Stimulated activated CD8-positive, alpha-beta memory T cell treated with anti-CD3 and anti-CD28 coated beads, Interleukin-12 subunit alpha, Interleukin-12 subunit beta, amount 100 ng/mL, for 4 hours (primary cell): ENCODE data around the gene TAS2R31.
"Not testable (repeated sequence)": the region's sequence is repeated elsewhere in the genome, so short reads cannot be mapped to it uniquely, and the experiment has no call there.

Experiments
- DNase-seq: peaks from one replicate; pipeline ENCODE4 v3.0.0-alpha.2; 2020; ENCODE audit warnings: low read depth

Gene TAS2R31, protein sequence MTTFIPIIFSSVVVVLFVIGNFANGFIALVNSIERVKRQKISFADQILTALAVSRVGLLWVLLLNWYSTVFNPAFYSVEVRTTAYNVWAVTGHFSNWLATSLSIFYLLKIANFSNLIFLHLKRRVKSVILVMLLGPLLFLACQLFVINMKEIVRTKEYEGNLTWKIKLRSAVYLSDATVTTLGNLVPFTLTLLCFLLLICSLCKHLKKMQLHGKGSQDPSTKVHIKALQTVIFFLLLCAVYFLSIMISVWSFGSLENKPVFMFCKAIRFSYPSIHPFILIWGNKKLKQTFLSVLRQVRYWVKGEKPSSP

DNA sequence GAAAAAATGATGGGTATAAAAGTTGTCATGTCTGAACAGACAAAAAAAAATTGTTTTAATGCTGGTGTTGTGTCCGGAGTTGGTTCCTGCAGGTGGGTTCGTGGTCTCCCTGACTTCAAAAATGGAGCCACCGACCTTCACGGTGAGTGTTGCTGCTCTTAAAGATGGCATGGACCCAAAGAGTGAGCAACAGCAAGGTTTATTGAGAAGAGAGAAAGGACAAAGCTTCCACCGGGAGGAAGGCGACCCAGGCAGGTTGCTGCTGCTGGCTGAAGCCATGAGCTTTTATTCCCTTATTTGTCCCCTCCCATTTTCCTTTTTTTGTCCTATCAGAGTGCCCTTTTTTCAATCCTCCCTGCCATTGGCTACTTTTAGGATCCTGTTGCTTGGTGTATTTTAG is at the start of gene TAS2R31:
TSS of gene TAS2R31 (minus strand) at position 101 of the 400 bp plus-strand sequence. CDS start at position 29, 72 bp downstream.
- no peak for DNase-seq

DNA sequence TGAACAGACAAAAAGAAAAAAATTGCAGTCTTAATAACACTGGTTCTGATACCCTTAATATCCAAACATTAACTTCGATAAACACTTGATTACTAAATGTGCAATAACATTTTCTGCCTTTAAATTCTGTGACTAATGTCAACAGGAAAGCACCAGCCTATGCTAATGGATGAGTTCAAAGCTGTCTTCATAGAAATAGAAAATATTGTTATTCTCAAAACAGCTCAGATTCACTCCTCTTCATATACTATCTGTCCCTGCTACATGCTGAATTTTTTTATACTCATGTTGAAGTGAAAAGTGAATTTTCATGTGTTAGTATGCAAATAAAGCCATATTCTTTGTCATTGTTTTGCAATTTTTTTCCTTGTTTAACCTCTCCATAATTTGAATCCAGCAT is 47.0 kb upstream of the TAS2R31 start:
- DNase-seq: no peak

DNA sequence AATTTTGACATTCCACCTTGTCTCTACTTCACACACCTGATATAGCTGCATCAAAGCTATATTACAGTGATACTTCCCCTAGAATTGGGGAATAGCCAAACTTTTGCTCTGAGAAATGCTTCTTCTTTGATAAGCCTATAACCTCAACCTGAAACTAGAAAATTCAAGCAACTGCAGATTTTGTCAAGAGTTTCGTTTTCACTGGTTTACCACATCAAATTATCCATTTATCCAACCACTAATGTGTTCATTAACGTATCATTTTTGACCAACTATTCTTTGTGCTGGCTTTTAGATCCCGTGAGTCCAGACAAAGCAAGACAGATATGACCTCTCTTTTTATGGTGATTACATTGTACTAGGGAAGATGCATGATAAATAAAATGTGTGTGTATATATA is 44.4 kb upstream of the TAS2R31 start:
- DNase-seq: no peak

DNA sequence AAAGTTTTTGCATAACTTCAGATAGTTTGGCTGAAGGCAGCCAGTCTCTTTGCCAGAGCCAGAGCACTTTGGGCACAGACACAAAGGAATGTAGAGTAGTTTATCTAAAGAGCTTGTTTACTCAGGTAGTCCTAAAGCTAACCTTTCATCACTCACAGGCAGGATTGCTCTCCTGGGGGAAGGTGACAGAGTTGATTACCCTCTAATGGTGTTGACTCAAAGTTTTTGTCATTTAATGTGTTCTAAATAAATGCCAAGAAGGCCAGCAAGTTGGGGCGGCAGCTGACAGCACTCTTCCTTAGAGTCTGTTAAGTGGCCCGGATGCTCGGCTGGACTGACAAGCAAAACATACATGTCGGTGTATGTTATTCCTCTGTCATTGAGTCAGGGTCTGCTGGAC is 40.2 kb upstream of the TAS2R31 start:
- no peak for DNase-seq

- no peak for DNase-seq
These were observed 39.8 kb upstream of the TAS2R31 start for GRCh38 chr12:11070999-11071398.

DNA sequence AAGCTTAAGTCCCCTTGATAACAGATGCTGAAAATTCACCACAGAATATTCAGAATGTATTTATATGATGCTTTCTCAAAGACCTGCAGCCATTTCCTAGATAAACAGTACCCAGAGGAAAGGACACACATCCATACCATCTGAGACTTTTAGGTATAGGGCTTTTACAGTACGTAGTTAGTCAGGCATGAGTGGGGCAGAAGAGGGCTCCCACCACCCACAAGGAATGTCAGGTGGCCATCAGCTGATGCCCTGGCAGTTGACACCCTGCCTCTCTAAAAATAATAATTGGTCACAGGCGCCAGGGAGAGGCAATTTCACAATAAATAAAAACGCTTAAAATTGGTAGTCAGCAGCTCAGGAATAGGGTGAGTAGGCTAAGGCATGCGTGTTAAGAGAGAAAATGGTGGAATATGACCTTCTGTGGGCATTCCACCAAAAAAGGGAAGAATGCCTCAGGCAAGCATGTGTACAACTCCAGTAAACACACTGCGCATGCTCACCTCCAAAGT is 38.7 kb upstream of the TAS2R31 start:
- no peak for DNase-seq

DNA sequence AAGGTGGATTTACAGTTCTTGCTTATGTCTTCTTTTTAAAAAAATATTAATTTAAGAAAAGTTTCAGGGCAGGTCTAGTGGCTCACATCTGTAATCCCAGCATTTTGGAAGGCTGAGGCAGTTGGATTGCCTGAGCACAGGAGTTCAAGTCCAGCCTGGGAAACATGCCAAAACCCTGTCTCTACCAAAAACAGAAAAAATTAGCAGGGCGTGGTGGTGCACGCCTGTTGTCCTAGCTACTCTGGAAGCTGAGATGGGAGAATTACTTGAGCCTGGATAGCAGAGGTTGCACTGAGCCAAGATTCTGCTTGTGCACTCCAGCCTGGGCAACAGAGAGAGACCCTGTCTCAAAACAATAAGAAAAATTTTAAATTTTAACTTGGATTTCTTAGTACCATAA is 36.3 kb upstream of the TAS2R31 start:
- no peak for DNase-seq

DNA sequence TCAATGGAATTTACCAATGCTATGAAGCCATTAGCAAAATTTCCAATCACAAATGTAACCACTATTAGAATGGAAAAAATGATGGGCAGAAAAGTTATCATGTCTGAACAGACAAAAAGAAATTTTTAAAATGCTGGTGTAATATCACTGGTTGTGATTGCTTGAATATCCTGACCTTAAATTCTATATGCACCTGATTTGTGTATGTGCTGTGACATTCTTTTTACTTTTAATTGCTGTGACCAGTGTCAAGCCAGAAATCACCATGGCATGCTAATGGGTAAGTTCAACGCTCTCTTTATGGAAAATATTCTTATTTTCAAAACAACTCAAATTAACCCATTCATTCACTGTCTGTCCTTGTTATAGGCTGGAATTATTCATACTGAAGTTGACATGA is 31.0 kb upstream of the TAS2R31 start, which contains the start of gene TAS2R46:
TSS of gene TAS2R46 (minus strand) at position 101 of the 400 bp plus-strand sequence. CDS start at position 101, 0 bp downstream.
- DNase-seq: not testable (repeated sequence)

GRCh38 chr12:11059784-11060183 is 28.6 kb upstream of the TAS2R31 start:
- no peak for DNase-seq

- no peak for DNase-seq
These were observed 27.8 kb upstream of the TAS2R31 start for GRCh38 chr12:11059041-11059440.

GRCh38 chr12:11055306-11055705 is 24.1 kb upstream of the TAS2R31 start:
- no peak for DNase-seq

GRCh38 chr12:11049806-11050531 is 18.8 kb upstream of the TAS2R31 start:
- DNase-seq: not testable (repeated sequence)

DNA sequence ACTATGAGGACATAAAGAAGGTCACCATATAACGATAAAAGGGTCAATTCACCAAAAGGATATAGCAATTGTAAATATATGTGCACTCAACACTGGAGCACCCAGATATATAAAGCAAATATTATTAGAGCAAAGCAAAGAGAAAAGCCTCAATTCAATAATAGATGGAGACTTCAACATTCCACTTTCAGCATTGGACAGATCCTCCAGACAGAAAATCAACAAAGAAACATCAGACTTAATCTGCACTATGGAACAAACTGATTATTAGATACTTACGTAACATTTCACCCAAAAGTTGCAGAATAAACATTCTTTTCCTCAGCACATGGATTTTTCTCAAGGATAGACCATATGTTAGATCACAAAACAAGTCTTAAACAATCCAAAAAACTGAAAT is 10.2 kb upstream of the TAS2R31 start:
- not testable (repeated sequence) for DNase-seq

DNA sequence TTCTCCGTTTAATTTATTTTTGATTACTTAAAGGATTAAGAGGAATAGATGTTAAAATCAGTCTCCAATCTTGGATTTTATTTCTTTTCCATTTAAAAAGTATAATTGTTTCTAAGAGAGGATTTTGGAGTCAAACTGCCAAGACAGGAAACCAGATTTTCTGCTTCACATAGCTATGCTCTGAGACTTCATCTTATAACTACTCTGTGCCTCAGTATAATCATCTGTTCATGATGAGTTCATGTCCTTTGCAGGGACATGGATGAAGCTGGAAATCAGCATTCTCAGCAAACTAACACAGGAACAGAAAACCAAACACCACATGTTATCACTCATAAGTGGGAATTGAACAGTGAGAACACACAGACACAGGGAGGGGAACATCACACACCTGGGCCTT is 9.0 kb upstream of the TAS2R31 start:
- no peak for DNase-seq

DNA sequence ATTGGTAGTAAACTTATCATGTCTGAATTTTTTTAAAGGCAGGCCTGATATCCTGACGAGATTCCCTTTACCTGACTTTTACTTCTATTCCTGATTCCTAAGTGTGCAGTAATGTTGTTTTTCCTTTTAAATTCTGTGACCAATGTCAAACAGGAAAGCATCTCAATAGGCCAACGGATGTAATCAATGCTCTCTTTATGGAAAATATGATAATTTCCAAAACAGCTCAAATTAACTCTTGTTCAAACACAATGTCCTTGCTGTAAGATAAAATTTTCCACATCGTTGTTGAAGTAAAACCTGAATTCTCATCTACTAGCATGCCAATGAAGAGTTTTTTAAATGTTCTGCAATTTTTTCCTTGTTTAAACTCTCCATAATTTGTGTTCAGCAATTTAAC is 8.0 kb upstream of the TAS2R31 start:
- DNase-seq: no peak

DNA sequence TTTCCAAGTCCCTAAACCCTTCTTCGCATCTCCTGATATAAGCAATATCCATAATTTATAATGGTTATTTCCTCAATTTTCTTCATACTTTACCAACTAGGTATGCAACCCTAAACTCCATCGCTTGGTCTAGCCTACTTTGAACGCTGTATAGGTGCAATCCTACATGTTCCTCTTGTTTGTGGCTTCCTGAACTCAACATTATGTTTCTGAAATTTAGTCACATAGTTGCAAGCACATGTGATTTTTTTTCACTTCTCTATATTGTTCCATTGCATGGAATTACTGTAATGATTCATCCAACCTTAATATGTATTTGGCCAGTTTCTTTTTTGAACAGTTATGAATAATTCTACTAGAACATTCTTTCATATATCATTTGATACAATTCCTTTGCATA is 2.8 kb upstream of the TAS2R31 start:
- not testable (repeated sequence) for DNase-seq

GRCh38 chr12:11026118-11026517 is 5.1 kb downstream of the TAS2R31 start:
- DNase-seq: no peak

- no peak for DNase-seq
These were observed 7.8 kb downstream of the TAS2R31 start for GRCh38 chr12:11023387-11023786.

- no peak for DNase-seq
These were observed 8.7 kb downstream of the TAS2R31 start, which contains the start of gene TAS2R19 for GRCh38 chr12:11022520-11022919. Gene TAS2R19 (minus strand): TSS chr12:11022620. CDS start chr12:11022571, 49 bp downstream.

- no peak for DNase-seq
These were observed 14.3 kb downstream of the TAS2R31 start for GRCh38 chr12:11016937-11017336.

DNA sequence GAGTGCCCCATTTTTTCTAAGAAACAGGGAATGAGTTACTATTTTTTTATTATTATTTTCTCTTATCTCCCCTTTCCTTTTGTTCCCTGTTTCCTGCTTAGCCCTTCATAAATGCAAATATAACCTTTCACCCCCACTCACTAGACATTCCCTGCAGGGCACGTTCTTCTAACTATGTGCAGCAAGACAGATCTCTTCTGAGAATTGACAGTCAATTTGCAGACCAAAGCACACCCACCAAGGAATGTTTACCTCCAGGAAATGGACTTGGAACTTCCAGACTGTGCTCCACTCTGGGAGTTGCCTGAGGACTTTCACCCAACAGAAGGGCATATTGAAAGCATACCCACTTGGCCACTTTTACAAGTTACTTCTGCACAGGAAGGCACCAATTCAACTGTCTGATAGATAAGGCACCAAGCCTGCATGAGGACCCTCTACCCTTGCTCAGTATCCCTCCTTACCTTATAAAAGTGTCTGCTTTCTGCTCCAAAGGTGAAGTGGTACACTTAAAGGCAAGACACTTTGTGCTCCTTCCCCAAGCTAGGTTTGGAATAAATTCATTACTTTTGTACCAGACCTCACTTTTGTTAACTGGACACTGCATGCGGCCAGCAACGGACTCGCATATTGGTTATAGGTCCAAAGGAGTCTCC is 15.3 kb downstream of the TAS2R31 start:
- no peak for DNase-seq

DNA sequence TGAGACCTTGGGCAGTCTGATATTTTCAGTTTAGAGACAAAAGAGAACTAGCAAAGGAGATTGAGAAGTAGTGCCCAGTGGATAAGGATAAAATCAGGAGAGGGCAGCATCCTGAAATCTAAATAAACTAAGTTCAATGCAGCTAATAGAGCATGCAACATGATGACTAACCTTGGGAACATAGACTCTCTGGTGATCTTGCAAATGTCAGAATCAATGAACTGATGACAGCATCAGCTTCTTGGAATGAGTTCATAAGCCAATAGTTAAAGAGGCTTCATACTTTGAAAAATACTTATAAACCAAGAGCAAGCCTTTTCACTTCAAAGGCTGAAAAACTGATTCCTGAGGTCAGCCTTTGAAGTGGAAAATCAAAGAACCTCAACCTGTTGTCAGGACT is 17.0 kb downstream of the TAS2R31 start:
- DNase-seq: no peak

DNA sequence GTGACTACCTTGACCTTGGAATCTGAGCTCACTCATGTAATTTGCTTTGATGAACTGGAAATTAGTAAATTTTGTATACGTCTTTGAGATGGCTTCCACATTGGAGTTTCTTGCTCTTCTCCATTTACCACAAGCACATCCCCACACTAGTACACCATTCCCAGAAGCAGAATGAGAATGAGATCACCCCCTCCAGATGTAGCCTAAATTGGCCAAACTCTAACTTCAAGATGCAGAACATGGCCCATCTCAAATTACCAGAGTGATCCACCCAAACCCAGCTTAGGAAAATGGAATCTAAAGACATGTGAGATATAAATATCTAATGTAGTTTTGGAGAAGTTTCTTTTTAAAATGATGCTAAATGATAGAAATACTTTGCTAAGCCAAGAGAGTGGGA is 23.6 kb downstream of the TAS2R31 start:
- no peak for DNase-seq
